Stimulated activated CD8-positive, alpha-beta memory T cell treated with anti-CD3 and anti-CD28 coated beads, Interleukin-4, amount 100 ng/mL, for 24 hours (primary cell): Measurements from ENCODE around the gene CTBP1.
"Not testable (repeated sequence)": the region's sequence is repeated elsewhere in the genome, so short reads cannot be mapped to it uniquely, and the experiment has no call there.

Source experiments
- DNase-seq: peaks from one replicate; pipeline ENCODE4 v3.0.0-alpha.2; 2020; ENCODE audit warnings: low read depth

CTBP1 gene

DNA sequence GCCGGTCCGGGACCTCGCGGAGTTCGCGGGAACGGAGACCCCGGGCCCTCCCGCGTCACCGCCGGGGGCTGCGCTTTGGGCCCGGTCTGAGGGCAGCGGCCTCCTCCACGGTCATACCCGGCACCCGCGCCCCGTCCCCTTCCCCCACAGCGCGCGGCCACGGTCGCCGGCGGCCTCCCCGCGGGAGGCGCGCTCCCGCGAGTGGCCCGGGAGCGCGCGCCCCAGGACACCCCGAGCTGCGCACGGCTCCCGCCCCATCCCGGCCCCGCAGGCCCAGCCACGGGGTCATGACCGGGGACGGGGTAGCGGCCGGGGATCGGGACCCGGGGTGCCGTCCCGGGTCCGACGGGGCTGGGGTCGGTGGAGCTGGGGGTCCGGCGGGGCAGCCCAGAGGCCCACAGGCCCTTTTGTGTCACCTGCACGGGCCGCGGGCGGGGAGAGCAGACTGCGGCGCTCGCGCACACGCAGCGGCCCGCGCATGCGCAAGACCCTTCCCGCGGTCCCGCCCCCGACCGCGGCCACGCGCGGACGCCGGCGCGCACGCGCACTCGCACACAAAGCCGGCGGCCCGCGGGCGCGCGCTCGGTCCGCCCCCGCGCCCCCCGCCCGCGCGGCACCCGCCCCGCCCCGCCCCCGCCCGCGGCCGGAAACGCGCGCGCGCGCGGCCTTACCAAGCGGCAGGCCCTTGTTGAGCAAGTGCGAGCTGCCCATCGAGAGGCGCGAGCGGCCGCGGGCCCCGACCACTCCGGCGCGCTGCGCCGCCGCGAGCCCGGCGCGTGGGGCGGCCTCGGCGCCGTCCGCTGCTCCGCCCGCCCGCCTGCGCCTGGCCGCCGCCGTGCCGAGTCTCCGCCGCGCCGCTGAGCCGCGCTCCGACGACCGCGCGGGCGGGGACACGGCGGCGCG, at the start of gene CTBP1:
Gene CTBP1, minus strand, starts transcription at position 886 of the 903 bp plus-strand sequence. CDS start 7,799 bp downstream, outside the sequence.
- DNase-seq: peak; percentile 74

DNA sequence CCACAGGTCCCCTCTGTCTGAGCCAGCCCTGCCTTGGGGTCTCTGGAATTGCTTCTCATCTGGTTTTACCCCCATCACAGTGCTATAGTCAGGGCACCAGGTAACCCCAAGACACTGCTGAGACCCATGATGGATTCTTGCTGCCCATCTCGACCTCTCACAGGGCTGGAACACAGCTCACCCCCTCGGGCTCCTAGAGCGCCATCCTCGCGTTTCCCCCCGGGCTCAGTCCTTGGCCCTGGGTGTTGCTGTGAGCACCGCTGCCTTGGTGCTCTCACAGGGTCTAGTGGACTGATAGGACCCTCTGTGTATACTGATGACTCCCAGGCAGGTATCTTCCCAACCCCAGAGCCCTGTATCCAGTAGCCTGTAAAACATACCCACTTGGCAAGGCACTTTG, 49.5 kb upstream of the CTBP1 start:
- DNase-seq: no peak

DNA sequence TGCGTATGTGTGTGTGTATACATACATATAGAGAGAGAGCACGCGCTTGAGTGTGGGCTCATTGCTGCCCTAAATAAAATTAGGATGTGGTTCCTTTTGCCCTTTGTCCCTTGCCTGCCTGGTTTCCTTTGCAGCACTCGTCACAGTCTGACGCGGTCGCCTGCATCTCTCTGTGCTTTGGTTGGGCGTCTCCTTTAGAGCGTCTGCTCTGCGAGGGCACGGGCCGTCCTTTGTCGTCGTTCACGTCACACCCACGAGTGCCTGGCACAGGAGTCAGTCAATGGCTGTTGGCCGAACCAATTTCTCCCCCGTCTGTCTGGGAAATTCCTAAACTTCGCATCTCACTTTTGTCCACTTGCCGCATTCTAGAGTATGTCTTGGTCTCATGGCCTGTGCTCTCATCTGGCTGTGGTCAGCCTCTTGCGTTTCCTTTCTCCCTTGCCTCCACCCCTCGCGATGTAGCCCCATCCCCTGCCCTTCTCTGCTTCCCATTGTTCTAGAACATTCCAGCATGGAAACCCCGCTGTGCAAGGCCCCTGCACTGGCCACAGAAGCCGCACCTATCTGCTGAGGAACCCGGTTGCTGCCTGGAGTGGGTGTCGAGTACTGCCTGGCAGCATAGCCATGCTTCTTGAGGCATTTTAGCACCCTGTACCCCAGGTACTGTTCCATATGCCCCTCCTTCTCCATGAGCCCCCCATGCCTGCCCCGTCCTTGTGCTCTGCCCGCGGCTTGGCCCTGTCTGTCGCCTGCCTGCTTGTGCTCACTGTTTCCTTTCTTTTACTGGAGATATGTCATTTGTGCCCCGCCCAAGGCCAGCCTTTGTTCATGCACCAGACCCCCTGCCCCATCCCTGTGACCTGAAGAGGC, 48.8 kb upstream of the CTBP1 start:
- DNase-seq: no peak

DNA sequence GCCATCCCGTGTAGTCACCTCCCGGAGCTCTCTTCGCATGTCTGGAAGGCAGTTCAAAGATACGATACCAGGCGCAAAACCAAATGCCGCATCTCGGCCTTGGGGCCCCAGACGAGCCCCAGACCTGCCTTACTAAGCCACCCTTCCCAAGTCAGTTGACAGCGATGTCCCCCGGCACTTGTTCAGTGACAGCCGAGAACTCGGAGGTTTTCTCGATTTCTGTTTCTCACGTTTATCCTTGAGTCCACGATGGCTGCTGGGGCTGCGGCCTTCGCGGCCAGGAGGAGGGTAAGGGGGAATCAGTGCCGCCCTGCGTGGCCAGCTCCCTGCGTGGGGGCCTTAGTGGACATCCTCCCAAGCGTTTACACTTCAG, 48.1 kb upstream of the CTBP1 start:
- no peak for DNase-seq

DNA sequence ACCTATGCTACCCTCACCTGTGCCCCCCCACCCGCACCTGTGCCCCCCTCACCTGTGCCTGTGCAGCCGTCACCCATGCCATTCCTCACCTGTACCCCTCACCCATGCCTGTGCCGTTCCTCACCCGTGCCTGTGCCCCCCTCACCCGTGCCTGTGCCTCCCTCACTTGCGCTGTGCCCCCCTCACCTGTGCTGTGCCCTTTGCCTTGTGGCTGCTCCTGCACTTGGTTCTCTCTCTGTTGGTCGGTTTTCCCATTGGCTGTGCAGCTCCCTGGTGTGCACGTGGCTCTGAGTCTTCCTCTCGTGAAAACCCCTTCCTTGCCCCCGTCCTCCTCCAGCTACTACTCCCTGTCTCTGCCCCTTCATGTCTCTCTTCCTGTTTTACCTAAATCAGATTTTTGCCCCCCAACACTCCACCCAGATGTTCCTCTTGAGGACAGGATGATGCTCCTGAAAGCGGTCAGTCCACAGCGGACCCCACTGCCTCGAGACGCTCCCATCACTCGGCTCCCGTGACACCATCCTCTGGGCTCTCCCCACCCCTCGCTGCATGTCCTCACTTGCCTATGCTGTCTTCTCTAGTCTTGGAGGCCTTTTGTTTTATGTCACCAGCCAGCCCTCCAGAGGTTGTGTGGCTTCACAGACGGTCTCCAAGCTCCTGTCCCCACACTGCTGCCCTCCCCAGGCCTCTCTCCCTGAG, 47.5 kb upstream of the CTBP1 start:
- no peak for DNase-seq

DNA sequence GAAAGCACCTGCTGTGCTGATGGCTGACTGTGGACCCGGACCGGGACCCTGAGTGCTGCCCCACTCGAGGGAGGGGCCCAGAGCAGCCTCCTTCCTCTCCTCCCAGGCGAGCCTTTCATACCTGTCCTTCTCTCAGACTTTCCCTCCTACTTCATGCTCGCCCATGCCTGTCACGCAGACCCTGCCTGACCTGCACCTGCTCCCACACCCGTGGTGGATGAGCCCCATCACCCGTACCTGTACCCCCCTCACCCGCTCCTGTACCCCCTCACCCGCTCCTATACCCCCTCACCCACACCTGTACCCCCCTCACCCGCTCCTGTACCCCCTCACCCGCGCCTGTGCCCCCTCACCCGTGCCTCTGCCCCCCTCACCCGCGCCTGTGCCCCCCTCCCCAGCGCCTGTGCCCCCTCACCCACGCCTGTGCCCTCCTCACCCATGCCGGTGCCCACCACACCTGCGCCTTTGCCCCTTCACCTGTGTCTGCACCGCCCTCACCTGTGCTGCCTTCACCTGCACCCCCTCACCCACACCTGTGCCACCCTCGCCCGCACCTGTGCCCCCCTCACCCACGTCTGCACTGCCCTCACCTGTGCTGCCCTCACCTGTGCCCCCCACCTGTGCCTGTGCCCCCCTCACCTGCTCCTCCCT, 46.6 kb upstream of the CTBP1 start:
- no peak for DNase-seq

DNA sequence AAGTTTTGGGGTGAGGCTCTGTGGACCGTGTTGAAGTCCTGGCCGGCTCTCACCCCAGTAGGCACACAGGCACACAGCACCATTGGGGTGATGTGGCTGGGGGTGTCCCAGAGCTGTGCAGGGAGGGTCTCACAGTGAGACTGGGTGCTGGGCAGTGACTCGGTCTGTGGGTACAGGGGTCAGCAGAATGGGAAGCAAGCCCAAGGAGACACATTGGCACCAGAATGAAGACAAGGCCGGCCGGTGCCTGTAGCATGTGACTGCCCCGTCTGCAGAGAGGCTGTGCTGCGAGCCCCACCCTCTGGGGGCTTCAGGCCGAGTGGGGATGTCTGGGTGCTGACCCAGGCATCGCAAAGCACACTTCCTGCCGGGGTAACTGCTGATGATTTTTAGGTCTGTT, 46.0 kb upstream of the CTBP1 start:
- no peak for DNase-seq

DNA sequence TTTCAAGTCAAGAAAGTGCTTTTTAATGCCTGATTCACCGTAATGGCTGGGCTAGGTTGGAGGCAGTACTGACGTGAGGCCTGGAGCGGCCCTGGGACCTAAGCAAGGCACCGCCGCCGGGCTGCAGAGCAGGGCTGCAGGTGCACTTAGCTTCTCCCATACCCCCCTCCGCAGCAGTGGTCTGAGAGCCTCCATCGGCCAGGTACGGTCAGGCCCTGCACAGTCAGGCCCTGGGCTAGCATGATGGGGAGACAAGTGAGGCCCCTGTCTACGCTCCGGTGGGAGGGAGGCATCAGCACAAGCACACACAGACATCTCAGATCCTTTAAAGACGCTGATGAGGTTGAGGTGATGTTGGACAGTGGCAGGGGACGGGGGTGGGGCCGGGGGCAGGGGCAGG, 45.5 kb upstream of the CTBP1 start:
- no peak for DNase-seq

DNA sequence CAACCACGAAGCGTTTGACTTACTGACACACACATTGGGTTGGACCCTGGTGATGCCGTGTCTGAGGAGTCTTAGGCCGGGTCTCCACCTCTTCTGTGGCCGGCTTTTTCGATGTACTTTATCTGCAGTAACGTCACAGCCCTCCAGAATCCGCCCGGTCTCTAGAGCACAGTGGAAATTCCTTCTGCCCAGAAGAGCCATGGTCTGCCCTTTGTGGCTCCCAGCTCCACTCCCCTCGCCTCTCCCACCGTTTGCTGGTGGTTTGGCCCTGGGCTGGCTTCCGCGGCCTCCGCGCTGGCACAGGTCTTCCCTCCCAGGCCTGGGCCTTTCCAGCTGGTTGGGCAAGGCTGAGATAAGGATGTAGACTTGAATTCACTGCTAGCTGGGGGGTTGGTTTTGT, 45.1 kb upstream of the CTBP1 start:
- no peak for DNase-seq

DNA sequence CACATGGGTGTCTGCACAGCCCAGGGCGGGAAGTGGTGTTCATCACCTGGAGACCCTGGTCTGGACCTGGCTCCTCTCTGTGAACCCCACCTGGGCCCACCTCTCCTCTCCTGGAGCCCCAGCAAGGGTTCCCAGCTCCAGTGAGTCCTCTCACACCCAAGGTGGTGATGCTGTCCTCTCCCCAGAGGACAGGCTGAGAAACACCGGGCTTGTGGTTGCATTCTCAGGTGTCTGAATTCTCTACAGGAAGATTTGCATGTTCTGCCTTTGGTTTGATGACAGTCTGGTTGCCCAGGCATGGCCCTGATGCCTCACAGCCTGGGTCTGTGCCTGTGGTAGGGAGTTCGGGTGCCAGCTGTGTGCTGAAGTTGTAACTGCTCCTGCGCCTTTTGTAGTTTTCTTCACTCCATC, 44.6 kb upstream of the CTBP1 start:
- DNase-seq: no peak

DNA sequence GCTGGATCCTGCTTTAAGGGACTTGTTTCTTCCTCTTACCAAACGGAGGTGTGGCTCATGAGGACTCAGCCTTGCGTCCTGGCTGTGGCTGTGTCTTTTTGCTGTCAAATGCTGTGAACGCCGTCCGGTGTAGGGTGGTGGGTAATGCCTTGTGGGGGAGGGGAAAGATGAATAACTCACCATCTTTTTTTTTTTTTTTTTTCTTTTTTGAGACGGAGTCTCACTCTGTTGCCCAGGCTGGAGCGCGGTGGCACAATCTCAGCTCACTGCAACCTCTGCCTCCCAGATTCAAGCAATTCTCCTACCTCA, 43.7 kb upstream of the CTBP1 start:
- DNase-seq: not testable (repeated sequence)

DNA sequence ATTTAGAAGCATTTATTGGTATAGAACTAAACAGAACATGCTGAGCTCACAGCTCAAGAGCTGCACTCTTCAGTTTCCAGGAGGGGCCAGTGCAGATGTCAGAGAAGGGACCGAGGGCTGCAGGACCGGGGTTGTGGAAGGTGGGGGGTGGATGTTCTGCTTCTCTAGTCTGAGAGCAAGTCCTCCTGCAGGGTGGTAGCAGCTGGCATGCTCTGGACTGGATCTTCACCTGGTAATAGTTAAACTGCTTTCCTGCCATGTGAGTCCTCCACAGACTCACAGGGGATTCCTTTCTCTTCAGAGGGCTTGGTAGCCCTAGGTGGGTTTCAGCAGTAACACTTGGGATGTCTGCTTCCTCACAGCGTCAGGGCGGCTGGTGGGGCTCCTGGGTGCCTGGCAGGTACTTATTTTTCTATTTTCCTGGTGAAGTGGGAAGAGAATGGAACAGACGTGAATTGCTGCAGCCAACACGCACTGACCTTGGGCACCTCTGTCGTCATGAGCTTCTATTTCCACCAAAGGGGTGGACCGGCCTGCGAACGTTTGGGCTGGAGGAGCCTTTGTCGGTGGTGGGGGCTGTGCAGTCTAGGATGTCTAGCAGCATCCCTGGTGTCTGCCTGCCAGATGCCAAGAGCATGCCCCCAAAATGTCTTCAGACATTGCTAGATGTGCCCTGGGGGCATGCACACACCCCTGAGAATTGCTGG, 43.2 kb upstream of the CTBP1 start:
- DNase-seq: no peak

DNA sequence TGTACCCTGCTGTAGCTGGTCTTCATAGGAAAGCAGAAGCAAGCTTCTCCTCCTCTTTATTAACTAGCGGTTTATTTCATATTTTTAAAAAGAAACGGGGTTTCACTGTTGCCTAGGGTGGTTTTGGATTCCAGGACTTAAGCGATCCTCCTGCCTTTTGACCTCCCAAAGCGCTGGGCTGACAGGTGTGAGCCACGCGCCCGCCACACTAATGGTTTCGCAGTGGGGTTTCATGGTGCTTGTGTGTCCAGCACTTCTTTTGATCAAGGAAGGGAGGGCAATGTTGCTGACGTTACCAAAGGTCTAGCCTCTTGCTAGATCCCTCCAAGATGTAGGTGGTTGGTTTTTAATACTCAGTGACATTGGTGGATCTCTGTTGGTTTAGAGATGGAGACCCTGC, 42.2 kb upstream of the CTBP1 start:
- no peak for DNase-seq

DNA sequence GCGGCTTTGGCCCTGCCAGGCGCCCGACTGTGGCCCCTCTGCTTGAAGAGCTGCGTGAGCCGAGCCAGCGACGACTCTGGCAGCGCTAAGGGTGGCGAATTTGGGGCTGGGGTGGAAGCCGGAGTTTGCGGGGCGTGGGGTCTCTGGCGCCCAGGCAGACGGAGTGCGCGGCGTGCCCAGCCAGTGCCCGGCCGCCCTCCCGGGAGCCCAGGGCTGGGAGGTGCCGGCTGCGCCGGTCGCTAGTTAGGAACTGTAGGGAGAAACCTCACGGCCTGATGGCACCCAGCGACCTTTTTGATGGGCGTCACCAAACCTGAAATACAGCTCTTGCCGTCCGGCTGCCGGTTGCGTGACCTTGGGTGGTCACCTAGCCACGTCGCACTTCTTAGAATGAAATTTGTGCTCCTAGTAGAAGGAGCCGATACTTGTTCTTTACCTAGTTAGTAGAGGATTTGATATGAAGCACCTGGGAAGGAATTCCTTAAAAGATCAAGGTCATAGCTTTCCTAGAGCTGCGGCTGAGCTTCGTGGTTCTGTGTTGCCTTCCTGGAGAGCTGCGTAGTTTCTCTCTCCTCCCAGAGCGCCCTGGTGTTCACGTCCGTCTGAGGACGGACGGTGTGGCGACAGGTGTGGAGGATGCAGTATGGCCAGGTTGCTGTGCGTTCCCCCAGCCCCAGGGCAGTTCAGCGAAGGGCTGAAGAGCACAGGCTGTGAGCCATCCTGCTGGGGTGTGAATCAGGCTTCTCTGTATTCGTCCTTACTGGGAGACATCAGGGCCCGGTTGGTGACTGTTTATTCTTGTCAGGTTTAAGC, 41.4 kb upstream of the CTBP1 start:
- DNase-seq: no peak

DNA sequence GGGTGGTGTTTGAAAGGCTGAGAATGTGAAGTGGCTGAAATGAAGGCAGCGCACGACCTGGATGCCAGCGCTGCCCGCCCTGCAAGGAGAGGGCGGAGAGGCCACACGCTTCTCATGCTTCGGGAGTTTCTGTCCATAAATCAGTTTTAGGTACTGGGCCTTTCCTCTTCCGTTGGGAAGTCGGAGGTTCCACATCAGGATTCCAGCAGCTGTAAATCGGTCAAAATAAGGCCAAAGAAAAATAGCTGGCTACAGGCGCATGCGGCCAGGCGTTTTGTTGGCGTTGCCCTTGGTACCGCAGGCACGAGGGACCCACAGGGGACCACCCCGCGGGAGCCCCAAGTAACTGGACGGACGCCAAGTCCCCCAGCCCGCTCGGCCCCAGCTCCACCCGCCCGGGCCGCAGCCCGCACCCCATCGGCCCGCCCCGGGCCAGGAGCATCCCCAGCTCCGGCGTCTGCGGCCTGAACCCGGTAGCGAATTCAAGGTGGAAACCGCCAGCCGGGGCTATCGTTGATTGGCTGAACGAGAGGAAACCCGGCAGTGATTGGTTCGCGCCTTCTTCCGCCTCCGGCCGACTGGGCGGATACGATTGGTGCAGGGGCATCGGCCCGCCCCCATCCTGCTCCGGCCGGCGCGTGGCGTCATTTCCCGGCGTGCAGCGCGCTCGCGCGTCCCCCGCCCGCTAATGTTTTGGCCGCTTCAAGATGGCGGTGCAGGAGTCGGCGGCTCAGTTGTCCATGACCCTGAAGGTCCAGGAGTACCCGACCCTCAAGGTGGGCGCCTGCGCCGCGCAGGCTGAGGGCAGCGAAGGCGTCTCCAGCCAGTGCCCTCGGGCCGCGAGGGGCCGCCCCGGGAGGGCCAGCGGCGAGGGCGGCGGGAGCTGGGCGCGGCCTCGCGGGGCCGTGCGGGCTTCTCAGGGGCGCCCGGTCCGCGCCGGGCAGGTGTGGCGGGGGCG, 40.6 kb upstream of the CTBP1 start, which contains the start of gene MAEA:
Gene MAEA, plus strand, starts transcription at position 685 of the 958 bp plus-strand sequence. Its CDS starts 23 bp downstream, at position 708.
- DNase-seq: peak; percentile 96

DNA sequence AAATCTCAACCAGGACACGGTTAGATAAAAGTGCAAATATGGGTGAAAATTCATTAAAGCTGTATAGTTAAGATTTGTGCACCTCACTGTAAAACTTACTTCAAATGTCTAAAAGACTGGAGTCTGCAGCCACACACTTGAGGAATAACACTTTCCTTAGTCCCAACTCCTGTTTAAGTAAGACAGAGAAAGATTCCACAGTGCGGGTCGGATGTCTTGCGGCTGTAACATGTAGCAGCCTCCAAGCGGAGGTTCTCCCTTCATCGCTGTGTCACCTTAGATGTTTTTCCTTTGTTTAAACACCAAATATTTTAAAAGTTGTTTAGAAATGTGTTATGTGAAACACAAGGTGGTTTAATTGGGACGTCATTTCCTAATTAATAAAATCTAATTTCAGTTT, 39.9 kb upstream of the CTBP1 start:
- no peak for DNase-seq

DNA sequence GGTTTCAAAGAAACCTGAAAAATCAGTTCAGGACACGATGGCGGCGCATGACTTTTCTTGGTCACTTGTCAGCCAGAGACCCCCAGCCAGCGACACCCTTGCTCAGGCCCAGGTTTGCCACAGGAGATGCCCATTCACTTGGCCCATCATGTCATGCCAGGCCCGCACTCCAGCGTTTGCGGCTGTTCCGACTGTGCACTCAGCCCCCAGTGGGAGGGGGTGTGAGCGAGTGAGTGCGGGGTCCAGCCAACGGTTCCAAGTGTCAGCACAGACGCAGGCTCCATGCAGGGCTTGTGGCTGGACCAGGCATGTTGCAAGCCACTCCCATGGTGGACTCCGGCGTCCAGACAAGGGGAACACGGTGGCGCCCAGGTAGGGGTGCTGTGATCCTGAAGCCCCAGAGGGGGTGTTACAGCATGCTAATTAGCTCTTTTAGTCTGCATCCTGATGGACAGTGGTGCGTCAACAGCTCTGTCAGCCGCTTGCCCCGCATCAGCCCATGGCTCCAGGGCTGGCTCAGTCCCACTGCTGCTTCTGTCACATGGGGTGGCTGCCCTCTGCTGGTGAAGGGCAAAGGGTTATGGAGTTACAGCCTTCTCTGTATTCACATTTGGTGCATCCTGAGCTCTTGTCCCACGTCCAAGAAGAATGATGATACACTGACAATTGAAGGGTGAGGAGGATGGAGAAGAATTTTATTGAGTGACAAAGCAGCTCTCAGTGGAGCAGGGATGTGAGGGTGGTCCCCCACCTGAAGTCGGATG, 37.0 kb upstream of the CTBP1 start:
- peak; percentile 28 for DNase-seq

DNA sequence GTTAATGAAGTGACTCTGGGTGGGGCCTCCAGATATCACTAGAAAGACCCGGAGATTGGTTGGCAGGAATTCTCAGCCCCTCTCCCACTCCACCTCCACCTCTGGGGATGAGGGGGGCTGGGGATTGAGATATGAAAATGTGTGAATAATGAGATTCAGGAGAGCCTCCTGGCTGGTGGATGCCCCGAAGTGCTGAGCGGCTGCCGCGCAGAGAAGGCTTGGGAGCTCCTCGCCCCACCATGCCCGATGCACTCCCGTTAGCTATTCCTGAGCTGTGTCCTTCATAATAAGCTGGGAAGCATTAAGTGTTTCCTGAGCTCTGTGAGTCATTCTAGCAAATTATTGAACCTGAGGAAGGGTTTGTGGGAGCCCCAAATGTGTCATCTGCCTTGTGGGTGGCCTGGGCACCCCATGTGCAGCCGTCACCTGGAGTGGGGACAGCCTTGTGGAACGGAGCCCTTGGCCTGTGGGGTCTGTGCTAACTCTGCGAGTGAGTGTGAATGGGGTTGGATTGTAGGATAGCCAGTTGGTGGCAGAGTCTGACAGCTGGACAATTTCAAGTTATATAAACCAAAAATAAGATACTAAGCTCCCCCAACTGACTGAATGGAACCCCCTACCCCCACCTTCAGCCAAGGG, 36.3 kb upstream of the CTBP1 start:
- DNase-seq: no peak
